ENCODE results near the gene EIF3A. TPM values are rescaled to one million over a fixed set of nuclear protein-coding genes. Genes with fewer than 3 reads are reported as not detected.

EIF3A gene
- total RNA-seq, 1 experiment from 2014 or later: 214 TPM

DNA sequence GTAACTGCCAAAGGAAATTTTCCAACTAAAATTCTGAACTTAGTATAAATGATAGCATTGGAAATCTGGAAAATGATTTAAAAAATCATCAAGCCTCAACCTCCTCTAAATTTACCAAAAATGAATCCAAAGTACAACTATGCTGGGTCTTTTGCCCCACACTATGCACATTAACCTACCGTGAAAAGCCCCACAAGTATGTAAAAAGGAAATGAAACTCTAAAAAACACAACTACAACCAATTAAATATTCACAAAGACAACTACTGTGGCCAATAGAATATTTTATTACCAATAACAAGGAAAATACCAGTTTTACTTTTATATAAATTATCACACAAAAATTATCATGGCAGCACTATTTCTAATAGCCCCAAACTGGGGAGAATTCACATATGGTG is 19.3 kb downstream of the EIF3A start:
- CTCF ChIA-PET: no interaction called here
- no peaks in the 10 kb centered on the region for H3K27me3 ChIP-seq (ENCODE audit: control insufficient read depth, insufficient read depth, low read length)

DNA sequence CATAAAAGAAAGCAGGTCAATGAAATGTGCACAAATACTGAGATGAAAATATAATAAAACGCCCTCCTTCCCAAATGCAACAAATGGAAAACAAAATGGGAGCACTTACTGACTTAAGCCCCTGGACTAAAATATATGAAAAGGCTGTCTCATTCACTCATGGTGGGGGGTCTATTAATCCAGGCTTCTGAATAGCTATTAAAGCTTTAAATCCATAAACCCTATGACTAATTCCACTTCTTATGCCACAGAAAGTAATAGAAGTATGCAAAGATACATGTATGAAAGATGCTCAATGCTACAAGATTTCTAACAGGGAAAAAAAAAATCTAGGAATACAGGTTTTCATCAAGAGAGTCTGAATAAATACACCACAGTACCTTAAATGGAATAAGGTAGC is 20.5 kb downstream of the EIF3A start:
- TF ChIP-seq, protein P1, sequence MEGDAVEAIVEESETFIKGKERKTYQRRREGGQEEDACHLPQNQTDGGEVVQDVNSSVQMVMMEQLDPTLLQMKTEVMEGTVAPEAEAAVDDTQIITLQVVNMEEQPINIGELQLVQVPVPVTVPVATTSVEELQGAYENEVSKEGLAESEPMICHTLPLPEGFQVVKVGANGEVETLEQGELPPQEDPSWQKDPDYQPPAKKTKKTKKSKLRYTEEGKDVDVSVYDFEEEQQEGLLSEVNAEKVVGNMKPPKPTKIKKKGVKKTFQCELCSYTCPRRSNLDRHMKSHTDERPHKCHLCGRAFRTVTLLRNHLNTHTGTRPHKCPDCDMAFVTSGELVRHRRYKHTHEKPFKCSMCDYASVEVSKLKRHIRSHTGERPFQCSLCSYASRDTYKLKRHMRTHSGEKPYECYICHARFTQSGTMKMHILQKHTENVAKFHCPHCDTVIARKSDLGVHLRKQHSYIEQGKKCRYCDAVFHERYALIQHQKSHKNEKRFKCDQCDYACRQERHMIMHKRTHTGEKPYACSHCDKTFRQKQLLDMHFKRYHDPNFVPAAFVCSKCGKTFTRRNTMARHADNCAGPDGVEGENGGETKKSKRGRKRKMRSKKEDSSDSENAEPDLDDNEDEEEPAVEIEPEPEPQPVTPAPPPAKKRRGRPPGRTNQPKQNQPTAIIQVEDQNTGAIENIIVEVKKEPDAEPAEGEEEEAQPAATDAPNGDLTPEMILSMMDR (IDR thresholded peaks at IDR 0.05): no peak
- TF ChIP-seq TCF7L2 (IDR thresholded peaks at IDR 0.05; ENCODE audit: low read depth, low read length): no peak
- TF ChIP-seq POLR2AphosphoS5 (IDR thresholded peaks at IDR 0.05; ENCODE audit: low read depth, low read length): no peak
- TF ChIP-seq, protein P2, sequence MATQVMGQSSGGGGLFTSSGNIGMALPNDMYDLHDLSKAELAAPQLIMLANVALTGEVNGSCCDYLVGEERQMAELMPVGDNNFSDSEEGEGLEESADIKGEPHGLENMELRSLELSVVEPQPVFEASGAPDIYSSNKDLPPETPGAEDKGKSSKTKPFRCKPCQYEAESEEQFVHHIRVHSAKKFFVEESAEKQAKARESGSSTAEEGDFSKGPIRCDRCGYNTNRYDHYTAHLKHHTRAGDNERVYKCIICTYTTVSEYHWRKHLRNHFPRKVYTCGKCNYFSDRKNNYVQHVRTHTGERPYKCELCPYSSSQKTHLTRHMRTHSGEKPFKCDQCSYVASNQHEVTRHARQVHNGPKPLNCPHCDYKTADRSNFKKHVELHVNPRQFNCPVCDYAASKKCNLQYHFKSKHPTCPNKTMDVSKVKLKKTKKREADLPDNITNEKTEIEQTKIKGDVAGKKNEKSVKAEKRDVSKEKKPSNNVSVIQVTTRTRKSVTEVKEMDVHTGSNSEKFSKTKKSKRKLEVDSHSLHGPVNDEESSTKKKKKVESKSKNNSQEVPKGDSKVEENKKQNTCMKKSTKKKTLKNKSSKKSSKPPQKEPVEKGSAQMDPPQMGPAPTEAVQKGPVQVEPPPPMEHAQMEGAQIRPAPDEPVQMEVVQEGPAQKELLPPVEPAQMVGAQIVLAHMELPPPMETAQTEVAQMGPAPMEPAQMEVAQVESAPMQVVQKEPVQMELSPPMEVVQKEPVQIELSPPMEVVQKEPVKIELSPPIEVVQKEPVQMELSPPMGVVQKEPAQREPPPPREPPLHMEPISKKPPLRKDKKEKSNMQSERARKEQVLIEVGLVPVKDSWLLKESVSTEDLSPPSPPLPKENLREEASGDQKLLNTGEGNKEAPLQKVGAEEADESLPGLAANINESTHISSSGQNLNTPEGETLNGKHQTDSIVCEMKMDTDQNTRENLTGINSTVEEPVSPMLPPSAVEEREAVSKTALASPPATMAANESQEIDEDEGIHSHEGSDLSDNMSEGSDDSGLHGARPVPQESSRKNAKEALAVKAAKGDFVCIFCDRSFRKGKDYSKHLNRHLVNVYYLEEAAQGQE (IDR thresholded peaks at IDR 0.05; ENCODE audit: insufficient read depth in 1 of 2, low read depth in 2 of 2, low read length in 1 of 2): no peak
- TF ChIP-seq SIN3A (IDR thresholded peaks at IDR 0.05; ENCODE audit: borderline replicate concordance, insufficient read depth, low read depth, low read length): no peak
- intact Hi-C loops (cut with micrococcal nuclease; ENCODE audit: unreplicated experiment) (no loop called here), in situ Hi-C loops (cut with HindIII; ENCODE audit: low pct_unique_long_range_greater_than_20kb, low sequenced_read_pairs) (no loop called here)
- Histone ChIP-seq H3K9me3 (ENCODE audit: control insufficient read depth, insufficient read depth, low read depth, low read length) (no peaks in the 10 kb centered on the region), H3K4me3 (ENCODE audit: low read depth in 2 of 2, low read length in 2 of 2) (no peak overlapping the region), H3K4me1 (ENCODE audit: control insufficient read depth, insufficient read depth, low read length) (no peaks in the 10 kb centered on the region), H3K27ac (ENCODE audit: low read length) (no peak overlapping the region), H3K27me3 (ENCODE audit: control insufficient read depth, insufficient read depth, low read length) (no peaks in the 10 kb centered on the region), H3K36me3 (ENCODE audit: control insufficient read depth, insufficient read depth, low read length) (peaks cover 88% of the 10 kb centered on the region)
- DNase-seq (ENCODE audit: low read depth, low spot score) (no peak), ATAC-seq (no peak)
- POLR2A ChIA-PET: no interaction called here
- BruUV-seq (replicated peaks): no TSS peak
- CTCF ChIA-PET: no interaction called here

More for the DNA sequence above, 19.3 kb downstream of the EIF3A start:
- ATAC-seq (no peak), DNase-seq (ENCODE audit: low read depth, low spot score) (no peak)
- BruUV-seq (replicated peaks): no TSS peak
- Histone ChIP-seq H3K4me1 (ENCODE audit: control insufficient read depth, insufficient read depth, low read length) (no peaks in the 10 kb centered on the region), H3K9me3 (ENCODE audit: control insufficient read depth, insufficient read depth, low read depth, low read length) (no peaks in the 10 kb centered on the region), H3K27ac (ENCODE audit: low read length) (no peak overlapping the region), H3K36me3 (ENCODE audit: control insufficient read depth, insufficient read depth, low read length) (peaks cover 82% of the 10 kb centered on the region), H3K4me3 (ENCODE audit: low read depth in 2 of 2, low read length in 2 of 2) (no peak overlapping the region)
- TF ChIP-seq SIN3A (IDR thresholded peaks at IDR 0.05; ENCODE audit: borderline replicate concordance, insufficient read depth, low read depth, low read length) (no peak), TCF7L2 (IDR thresholded peaks at IDR 0.05; ENCODE audit: low read depth, low read length) (no peak), POLR2AphosphoS5 (IDR thresholded peaks at IDR 0.05; ENCODE audit: low read depth, low read length) (no peak)
- TF ChIP-seq, protein P2 (IDR thresholded peaks at IDR 0.05; ENCODE audit: insufficient read depth in 1 of 2, low read depth in 2 of 2, low read length in 1 of 2): no peak
- TF ChIP-seq, protein P1 (IDR thresholded peaks at IDR 0.05): no peak
- intact Hi-C loops (cut with micrococcal nuclease; ENCODE audit: unreplicated experiment): no loop called here
- in situ Hi-C loops (cut with HindIII; ENCODE audit: low pct_unique_long_range_greater_than_20kb, low sequenced_read_pairs): no loop called here
- POLR2A ChIA-PET: no interaction called here
